ENCODE results near the gene NR6A1. TPM values are rescaled to one million over a fixed set of nuclear protein-coding genes. Genes with fewer than 3 reads are reported as not detected.
A peak's percentile ranks its signal among the peaks of the same experiment; 100 is the strongest.

Gene NR6A1
- total RNA-seq, 5 donors from 2014 or later (not counting 1 experiment from before 2014, with no cell fraction given), result 0.19 to 0.50 (median 0.40) TPM; not detected in 1

DNA sequence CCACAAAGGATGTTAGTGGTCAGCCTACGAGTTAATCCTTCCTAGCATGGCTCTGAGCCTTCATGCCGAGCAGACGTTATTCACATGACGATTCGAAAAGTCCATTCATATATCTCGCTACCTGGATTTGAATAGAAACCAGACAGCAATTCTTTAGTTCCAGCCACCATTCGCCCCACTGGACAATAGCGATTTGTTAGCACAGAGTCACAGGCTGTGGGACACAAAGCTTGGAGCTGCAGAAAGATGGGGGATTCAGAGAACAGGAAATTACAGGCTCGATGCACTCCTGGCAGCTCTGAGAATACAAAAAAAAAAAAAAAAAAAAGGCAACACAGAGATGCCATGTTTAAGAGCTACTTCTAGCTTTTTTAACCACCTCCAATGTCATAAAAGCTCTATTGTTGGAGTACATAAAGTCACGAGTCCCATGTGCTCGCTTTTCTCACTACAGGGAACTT lies 110.7 kb downstream of the NR6A1 start:
- peaks cover 0 to 8% of the 10 kb centered on the region in 2 experiments for H3K27me3 ChIP-seq (replicated peaks in 1 of 2; ENCODE audit: control insufficient read depth in 2 of 2, extremely low read depth in 1 of 2, insufficient read depth in 2 of 2, low read length in 1 of 2)
- 16% methylated on average over 5 of the region's 11 CpGs for WGBS (ENCODE audit: insufficient coverage)
- CTCF ChIA-PET, result interaction anchor here (0.5 to 1.2 kb wide), 5 partner anchors 10 to 1952 kb away, joined by 3 to 10 read pairs (median 3); no protein-coding TSS in a partner anchor
- DNase-seq, result peak in 3 of 35 experiments; percentile 2 to 24 (median 7)
- no peaks in the 10 kb centered on the region for H3K36me3 ChIP-seq (ENCODE audit: control insufficient read depth in 2 of 2, extremely low read depth in 1 of 2, insufficient read depth in 1 of 2, low read length in 1 of 2)
- no peaks in the 10 kb centered on the region for H3K9me3 ChIP-seq
- POLR2A ChIA-PET, result interaction anchor here (0.6 to 0.7 kb wide), 4 partner anchors 10 to 1384 kb away, joined by 3 to 11 read pairs (median 4); no protein-coding TSS in a partner anchor
- H3K27ac ChIP-seq (ENCODE audit: low read length), result no peak overlapping the region
- H3K4me1 ChIP-seq (ENCODE audit: control insufficient read depth in 1 of 2, extremely low read depth in 1 of 2, insufficient read depth in 2 of 2, low read length in 2 of 2), result peaks cover 6 to 14% of the 10 kb centered on the region in 2 experiments
- Mint-ChIP-seq H3K27me3 (peaks cover 3 to 16% of the 10 kb centered on the region in 2 donors), H3K4me3 (peak overlapping the region; percentile 67 to 88 (median 88)), H3K9me3 (no peaks in the 10 kb centered on the region), H3K4me1 (peaks cover 28 to 35% (median 31%) of the 10 kb centered on the region in 3 donors), H3K36me3 (no peaks in the 10 kb centered on the region), H3K27ac (peak overlapping the region in 1 of 2 donors; percentile 61)
- ATAC-seq (replicated peaks in 1 of 4), result no peak
- H3K4me3 ChIP-seq (ENCODE audit: control insufficient read depth in 1 of 2, extremely low read depth in 1 of 2, low read length in 1 of 2), result peak overlapping the region; percentile 34 to 58

DNA sequence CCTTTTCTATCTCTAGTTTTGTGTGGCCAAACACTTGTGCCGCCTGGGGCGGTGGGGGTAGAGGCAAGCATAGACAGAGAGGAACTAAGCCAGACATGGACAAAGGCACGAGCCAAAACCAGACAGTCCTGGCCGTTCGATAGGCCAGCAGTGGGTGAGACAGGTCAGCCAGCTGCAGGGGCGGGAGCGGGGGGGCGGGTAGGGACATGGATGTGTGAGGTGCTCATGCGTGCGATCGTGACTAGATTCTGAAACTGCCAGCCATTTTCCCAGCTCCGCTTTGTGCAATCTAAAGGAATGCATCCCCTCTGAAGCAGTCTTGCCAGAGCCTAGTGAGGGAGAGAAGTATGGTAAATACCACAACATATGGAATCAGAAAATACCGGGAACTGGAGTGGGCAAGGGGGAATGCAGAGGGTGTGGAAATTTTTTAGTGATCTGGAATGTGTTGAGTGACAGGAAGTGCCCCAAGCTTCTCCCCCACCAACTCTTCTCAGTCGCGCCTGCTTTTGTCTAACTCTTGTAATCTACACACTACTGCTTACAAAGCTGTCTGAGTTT lies 111.9 kb downstream of the NR6A1 start:
- Mint-ChIP-seq H3K4me3 (peak overlapping the region; percentile 88 to 89 (median 88)), H3K36me3 (no peaks in the 10 kb centered on the region), H3K4me1 (peaks cover 28 to 35% (median 31%) of the 10 kb centered on the region in 3 donors), H3K27ac (peak overlapping the region; percentile 85 to 93), H3K9me3 (no peaks in the 10 kb centered on the region), H3K27me3 (peaks cover under 1 to 13% of the 10 kb centered on the region in 2 donors)
- Histone ChIP-seq H3K27me3 (replicated peaks in 1 of 2; ENCODE audit: control insufficient read depth in 2 of 2, extremely low read depth in 1 of 2, insufficient read depth in 2 of 2, low read length in 1 of 2) (peaks cover 0 to 8% of the 10 kb centered on the region in 2 experiments), H3K4me3 (ENCODE audit: control insufficient read depth in 1 of 2, extremely low read depth in 1 of 2, low read length in 1 of 2) (peak overlapping the region; percentile 51 to 83), H3K36me3 (ENCODE audit: control insufficient read depth in 2 of 2, extremely low read depth in 1 of 2, insufficient read depth in 1 of 2, low read length in 1 of 2) (no peaks in the 10 kb centered on the region), H3K27ac (ENCODE audit: low read length) (peak overlapping the region; percentile 13), H3K4me1 (ENCODE audit: control insufficient read depth in 1 of 2, extremely low read depth in 1 of 2, insufficient read depth in 2 of 2, low read length in 2 of 2) (peaks cover 6 to 14% of the 10 kb centered on the region in 2 experiments), H3K9me3 (no peaks in the 10 kb centered on the region)
- ChIA-PET CTCF (no interaction called here), POLR2A (no interaction called here)
- 5% methylated on average over 4 of the region's 15 CpGs for whole genome bisulfite sequencing (ENCODE audit: insufficient coverage)
- ATAC-seq (replicated peaks in 1 of 4) (peak; percentile 52 to 68 (median 59)), DNase-seq (peak in 28 of 35 experiments; percentile 1 to 46 (median 8))

DNA sequence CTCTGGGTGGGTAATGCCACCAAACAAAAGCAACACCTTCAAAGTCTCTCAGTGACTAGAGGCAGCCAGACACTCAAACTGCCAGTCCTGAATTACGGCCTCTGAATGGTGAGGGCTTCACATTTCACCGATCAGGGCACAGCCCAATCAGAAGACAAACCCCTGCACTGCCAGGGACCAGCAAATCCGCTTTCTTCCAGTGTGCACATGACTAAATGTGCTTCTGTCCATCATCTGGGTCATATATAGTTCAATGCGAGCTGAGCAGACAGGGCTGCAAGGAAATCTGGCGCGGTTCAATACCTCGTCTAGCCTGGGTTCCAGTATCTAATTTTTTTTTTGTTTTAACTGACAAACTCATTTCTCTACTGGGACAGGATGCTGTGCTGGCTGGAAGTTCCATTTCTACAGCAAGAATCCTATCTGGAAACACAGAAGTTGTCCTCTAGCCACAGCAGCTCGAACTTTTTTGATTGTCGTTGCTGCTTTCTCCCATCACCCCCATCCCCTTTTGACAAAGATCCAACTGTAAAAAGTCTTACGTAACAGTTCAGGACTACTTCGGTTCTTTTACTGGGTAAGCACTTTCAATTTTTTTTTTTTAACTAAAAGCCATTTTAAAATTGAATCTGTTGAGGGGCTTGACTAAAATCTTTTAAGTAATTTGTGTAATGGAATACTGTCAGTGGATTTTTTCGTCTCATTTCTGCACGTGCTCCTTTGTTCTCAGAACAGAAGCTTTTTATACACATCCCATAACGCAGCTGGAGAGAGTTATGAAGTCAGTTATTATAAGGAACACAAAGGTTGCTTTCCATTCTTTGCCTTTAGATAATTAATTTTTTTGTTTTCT lies 112.7 kb downstream of the NR6A1 start:
- Histone ChIP-seq H3K27me3 (replicated peaks in 1 of 2; ENCODE audit: control insufficient read depth in 2 of 2, extremely low read depth in 1 of 2, insufficient read depth in 2 of 2, low read length in 1 of 2) (peaks cover 0 to 8% of the 10 kb centered on the region in 2 experiments), H3K36me3 (ENCODE audit: control insufficient read depth in 2 of 2, extremely low read depth in 1 of 2, insufficient read depth in 1 of 2, low read length in 1 of 2) (no peaks in the 10 kb centered on the region), H3K4me1 (ENCODE audit: control insufficient read depth in 1 of 2, extremely low read depth in 1 of 2, insufficient read depth in 2 of 2, low read length in 2 of 2) (peaks cover 6 to 14% of the 10 kb centered on the region in 2 experiments), H3K9me3 (no peaks in the 10 kb centered on the region), H3K4me3 (ENCODE audit: control insufficient read depth in 1 of 2, extremely low read depth in 1 of 2, low read length in 1 of 2) (peak overlapping the region; percentile 51 to 83), H3K27ac (ENCODE audit: low read length) (peak overlapping the region; percentile 42)
- WGBS (ENCODE audit: insufficient coverage), result 32% methylated on average over 5 of the region's 14 CpGs
- ChIA-PET CTCF (interaction anchor here in 1 of 2 donors (1.2 kb wide), 1 partner anchor 41 kb away, joined by 4 read pairs; no protein-coding TSS in a partner anchor), POLR2A (no interaction called here)
- Mint-ChIP-seq H3K27me3 (peaks cover 0 to 9% of the 10 kb centered on the region in 2 donors), H3K4me1 (peaks cover 28 to 35% (median 31%) of the 10 kb centered on the region in 3 donors), H3K36me3 (no peaks in the 10 kb centered on the region), H3K27ac (peak overlapping the region; percentile 85 to 93), H3K4me3 (peak overlapping the region; percentile 88 to 89 (median 88)), H3K9me3 (no peaks in the 10 kb centered on the region)
- DNase-seq (peak in 31 of 35 experiments; percentile 2 to 59 (median 14)), ATAC-seq (replicated peaks in 1 of 4) (peak; percentile 60 to 89 (median 78))

DNA sequence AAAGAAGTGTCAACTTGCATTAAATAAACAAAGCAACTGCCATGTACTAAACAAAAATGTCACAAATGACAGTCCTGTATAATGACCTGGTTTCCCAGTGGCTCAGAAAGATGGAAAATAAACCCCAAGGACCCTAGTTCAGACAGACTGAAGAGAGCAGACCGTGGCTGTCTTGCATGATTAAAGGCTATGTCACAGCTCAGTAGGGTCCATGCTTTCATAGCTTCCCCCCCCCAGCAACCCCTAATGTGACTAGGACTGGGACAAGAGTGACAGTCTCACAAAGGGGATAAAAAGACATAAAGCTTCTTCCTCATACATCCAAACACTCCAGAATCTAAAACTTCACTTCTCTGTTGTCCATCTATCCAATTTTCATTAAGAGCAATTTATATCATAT lies 113.6 kb downstream of the NR6A1 start:
- no peaks in the 10 kb centered on the region for H3K9me3 Mint-ChIP-seq
- Histone ChIP-seq H3K9me3 (no peaks in the 10 kb centered on the region), H3K36me3 (ENCODE audit: control insufficient read depth in 2 of 2, extremely low read depth in 1 of 2, insufficient read depth in 1 of 2, low read length in 1 of 2) (no peaks in the 10 kb centered on the region), H3K27me3 (replicated peaks in 1 of 2; ENCODE audit: control insufficient read depth in 2 of 2, extremely low read depth in 1 of 2, insufficient read depth in 2 of 2, low read length in 1 of 2) (peaks cover 0 to 8% of the 10 kb centered on the region in 2 experiments), H3K4me3 (ENCODE audit: control insufficient read depth in 1 of 2, extremely low read depth in 1 of 2, low read length in 1 of 2) (no peak overlapping the region), H3K4me1 (ENCODE audit: control insufficient read depth in 1 of 2, extremely low read depth in 1 of 2, insufficient read depth in 2 of 2, low read length in 2 of 2) (peaks cover 6 to 14% of the 10 kb centered on the region in 2 experiments), H3K27ac (ENCODE audit: low read length) (no peak overlapping the region)
- ChIA-PET POLR2A (no interaction called here), CTCF (interaction anchor here in 1 of 2 donors (1.2 kb wide), 1 partner anchor 40 kb away, joined by 4 read pairs; no protein-coding TSS in a partner anchor)
- peaks cover 0 to 9% of the 10 kb centered on the region in 2 donors for H3K27me3 Mint-ChIP-seq
- no peaks in the 10 kb centered on the region for H3K36me3 Mint-ChIP-seq
- 88% methylated on average over 1 of the region's 1 CpG for WGBS (ENCODE audit: insufficient coverage)
- peak overlapping the region in 1 of 3 donors; percentile 88 for H3K4me3 Mint-ChIP-seq
- no peak for ATAC-seq (replicated peaks in 1 of 4)
- peaks cover 28 to 35% (median 31%) of the 10 kb centered on the region in 3 donors for H3K4me1 Mint-ChIP-seq
- peak overlapping the region; percentile 29 to 41 for H3K27ac Mint-ChIP-seq
- no peak for DNase-seq

DNA sequence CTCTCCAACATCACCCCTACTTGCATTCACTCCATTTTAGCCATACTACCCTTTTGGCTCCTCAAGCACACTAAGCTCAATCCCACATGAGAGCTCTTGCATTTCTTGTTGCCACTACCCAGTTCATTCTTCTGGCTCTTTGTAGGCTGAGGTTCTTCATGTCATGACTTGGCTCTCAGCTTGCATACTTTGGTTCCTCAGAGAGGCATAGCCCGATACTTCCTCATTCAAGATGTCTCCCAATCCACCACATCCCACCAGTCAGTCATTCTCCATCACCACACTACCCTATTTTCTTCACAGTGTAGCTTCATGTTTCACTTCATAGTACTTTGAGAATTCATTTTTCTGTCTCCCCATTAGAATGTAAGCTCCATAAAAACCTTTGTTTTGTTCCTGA lies 116.7 kb downstream of the NR6A1 start:
- H3K36me3 ChIP-seq (ENCODE audit: control insufficient read depth in 2 of 2, extremely low read depth in 1 of 2, insufficient read depth in 1 of 2, low read length in 1 of 2), result no peaks in the 10 kb centered on the region
- H3K4me1 ChIP-seq (ENCODE audit: control insufficient read depth in 1 of 2, extremely low read depth in 1 of 2, insufficient read depth in 2 of 2, low read length in 2 of 2), result peaks cover 4 to 6% of the 10 kb centered on the region in 2 experiments
- no peak for DNase-seq
- Mint-ChIP-seq H3K36me3 (no peaks in the 10 kb centered on the region), H3K4me1 (peaks cover 16 to 19% (median 16%) of the 10 kb centered on the region in 3 donors), H3K4me3 (no peak overlapping the region), H3K27ac (no peak overlapping the region), H3K27me3 (peaks cover 0 to 3% of the 10 kb centered on the region in 2 donors), H3K9me3 (no peaks in the 10 kb centered on the region)
- ChIA-PET CTCF (no interaction called here), POLR2A (no interaction called here)
- WGBS (ENCODE audit: insufficient coverage), result 75% methylated on average over 1 of the region's 1 CpG
- no peak overlapping the region for H3K4me3 ChIP-seq (ENCODE audit: control insufficient read depth in 1 of 2, extremely low read depth in 1 of 2, low read length in 1 of 2)
- H3K27me3 ChIP-seq (replicated peaks in 1 of 2; ENCODE audit: control insufficient read depth in 2 of 2, extremely low read depth in 1 of 2, insufficient read depth in 2 of 2, low read length in 1 of 2), result peaks cover 0 to 6% of the 10 kb centered on the region in 2 experiments
- H3K9me3 ChIP-seq, result no peaks in the 10 kb centered on the region
- H3K27ac ChIP-seq (ENCODE audit: low read length), result no peak overlapping the region
- ATAC-seq (replicated peaks in 1 of 4), result no peak
